H1 (cell line): ENCODE measurements around the gene MR1. TPM values are rescaled to one million over a fixed set of nuclear protein-coding genes. Genes with fewer than 3 reads are reported as not detected.

Experiments
- CTCF ChIA-PET: fragments of 300-600 bp; sonication (Branson Sonifier 250); formaldehyde crosslinking; loops from one replicate; lab custom pipeline; 2021; ENCODE audit not compliant: partially characterized antibody; lab: Charles Lee
- POLR2A ChIA-PET: fragments of 300-600 bp; sonication (Branson Sonifier 250); formaldehyde crosslinking; loops from one replicate; lab custom pipeline; 2021; ENCODE audit warnings: inconsistent platforms; ENCODE audit not compliant: partially characterized antibody; lab: Charles Lee
- DNase-seq, 2 experiments: peaks; one replicate each; pipeline versions ENCODE4 v3.0.0 to v3.0.0-alpha.2; 2010 to 2022; ENCODE audit warnings: low spot score in 2 of 2, low read depth in 1 of 2, mixed read lengths in 1 of 2
- FAIRE-seq: peaks from 2 replicates; lab custom pipeline; 2011; peaks lifted over from hg19 to GRCh38; lab: Jason Lieb, UNC
- H2AFZ ChIP-seq: 2 replicates; pipeline ENCODE4 v1.8.1; 2012; ENCODE audit warnings: low read length, inconsistent platforms
- H2AK5ac ChIP-seq: 2 replicates; pipeline ENCODE4 v1.6.1; 2013; ENCODE audit warnings: low read depth, low read length
- H2BK120ac ChIP-seq: replicated peaks from 2 replicates; pipeline ENCODE3; 2013; ENCODE audit warnings: low read depth, low read length, inconsistent platforms
- H2BK12ac ChIP-seq: 2 replicates; pipeline ENCODE4 v1.6.1; 2013; ENCODE audit warnings: low read depth, low read length
- H2BK15ac ChIP-seq: 2 replicates; pipeline ENCODE4 v1.6.1; 2013; ENCODE audit warnings: low read length
- H2BK20ac ChIP-seq: 2 replicates; pipeline ENCODE4 v1.6.1; 2013; ENCODE audit warnings: low read length
- H2BK5ac ChIP-seq: 2 replicates; pipeline ENCODE4 v1.6.1; 2013; ENCODE audit warnings: low read depth, low read length
- H3K14ac ChIP-seq: 2 replicates; pipeline ENCODE4 v1.6.1; 2013; ENCODE audit warnings: inconsistent platforms; ENCODE audit not compliant: insufficient read length
- H3K18ac ChIP-seq: 2 replicates; pipeline ENCODE4 v1.6.1; 2013; ENCODE audit warnings: low read length; ENCODE audit errors: extremely low read depth
- H3K23ac ChIP-seq: 2 replicates; pipeline ENCODE4 v1.6.1; 2013; ENCODE audit warnings: inconsistent platforms; ENCODE audit not compliant: insufficient read length
- H3K23me2 ChIP-seq: 2 replicates; pipeline ENCODE4 v1.6.1; 2013; ENCODE audit warnings: low read depth, low read length
- H3K27ac ChIP-seq: 2 replicates; pipeline ENCODE4 v1.6.1; 2011; ENCODE audit warnings: low read depth, low read length, inconsistent platforms
- H3K27me3 ChIP-seq, 4 experiments: replicated peaks in 1 of 4; 1 replicate in 1 of 4; 2 replicates in 3 of 4; pipeline versions ENCODE4 v1.6.1 to v1.8.1; 2011 to 2013; ENCODE audit warnings: low read length in 3 of 4, mild to moderate bottlenecking in 3 of 4, inconsistent platforms in 2 of 4, mixed read lengths in 2 of 4, moderate library complexity in 1 of 4; ENCODE audit not compliant: control insufficient read depth in 3 of 4, insufficient read depth in 3 of 4; ENCODE audit errors: extremely low read depth in 1 of 4
- H3K36me3 ChIP-seq, 4 experiments: 2 replicates each; pipeline versions ENCODE4 v1.6.1 to v1.8.1; 2011 to 2013; ENCODE audit warnings: mild to moderate bottlenecking in 4 of 4, low read length in 3 of 4, moderate library complexity in 2 of 4, control low read depth in 1 of 4, inconsistent platforms in 1 of 4; ENCODE audit not compliant: insufficient read depth in 4 of 4, control insufficient read depth in 2 of 4
- H3K4ac ChIP-seq: replicated peaks from 2 replicates; pipeline ENCODE3; 2013; ENCODE audit warnings: low read length, low read depth, mixed read lengths, inconsistent platforms; ENCODE audit not compliant: insufficient read length
- H3K4me1 ChIP-seq, 4 experiments: replicated peaks in 1 of 4; 1 replicate in 1 of 4; 2 replicates in 3 of 4; pipeline versions ENCODE4 v1.6.1 to v1.8.1; 2011 to 2013; ENCODE audit warnings: low read length in 3 of 4, inconsistent platforms in 2 of 4, mixed read lengths in 1 of 4; ENCODE audit not compliant: insufficient read depth in 4 of 4, control insufficient read depth in 3 of 4
- H3K4me2 ChIP-seq, 2 experiments: 2 replicates each; pipeline versions ENCODE4 v1.6.1 to v1.8.1; 2011 to 2013; ENCODE audit warnings: low read depth in 2 of 2, low read length in 2 of 2, control low read depth in 1 of 2, inconsistent platforms in 1 of 2, mild to moderate bottlenecking in 1 of 2; ENCODE audit not compliant: insufficient read depth in 1 of 2
- H3K4me3 ChIP-seq, 4 experiments: fragments of 200-600, 300-600 bp in 1 of 4; sonication (generic), shearing (Covaris generic), sonication (Bioruptor Twin) in 1 of 4; 2 replicates each; pipeline versions ENCODE4 v1.5.1 to v1.8.1; 2011 to 2016; ENCODE audit warnings: low read length in 4 of 4, low read depth in 3 of 4, control low read depth in 2 of 4, inconsistent platforms in 2 of 4, mild to moderate bottlenecking in 2 of 4, mixed read lengths in 1 of 4, moderate library complexity in 1 of 4; ENCODE audit not compliant: insufficient read depth in 2 of 4; ENCODE audit errors: extremely low read depth in 1 of 4
- H3K56ac ChIP-seq: replicated peaks from 2 replicates; pipeline ENCODE3; 2013; ENCODE audit warnings: low read depth, mild to moderate bottlenecking, mixed read lengths, low read length, inconsistent platforms; ENCODE audit not compliant: insufficient read length
- H3K79me1 ChIP-seq: 2 replicates; pipeline ENCODE4 v1.6.1; 2013; ENCODE audit warnings: low read depth, low read length, control low read depth
- H3K79me2 ChIP-seq, 2 experiments: 2 replicates each; pipeline versions ENCODE4 v1.6.1 to v1.8.1; 2012 to 2013; ENCODE audit warnings: low read length in 2 of 2, mild to moderate bottlenecking in 2 of 2, inconsistent platforms in 1 of 2; ENCODE audit not compliant: insufficient read depth in 2 of 2, control insufficient read depth in 1 of 2
- H3K9ac ChIP-seq, 4 experiments: replicated peaks in 1 of 4; 1 replicate in 1 of 4; 2 replicates in 3 of 4; pipeline versions ENCODE4 v1.6.1 to v1.8.1; 2011 to 2013; ENCODE audit warnings: low read depth in 3 of 4, low read length in 3 of 4, control low read depth in 2 of 4, mild to moderate bottlenecking in 2 of 4, moderate library complexity in 2 of 4, inconsistent platforms in 1 of 4; ENCODE audit errors: extremely low read depth in 1 of 4
- H3K9me3 ChIP-seq, 2 experiments: 2 replicates each; pipeline versions ENCODE4 v1.6.1 to v1.8.1; 2012 to 2013; ENCODE audit warnings: mild to moderate bottlenecking in 2 of 2, moderate library complexity in 2 of 2, control low read depth in 1 of 2, inconsistent platforms in 1 of 2, low read depth in 1 of 2, low read length in 1 of 2, mixed read lengths in 1 of 2; ENCODE audit not compliant: insufficient read depth in 2 of 2
- H4K20me1 ChIP-seq, 2 experiments: replicated peaks in 1 of 2; 2 replicates each; pipeline versions ENCODE3 to v1.8.1; 2011 to 2013; ENCODE audit warnings: inconsistent platforms in 2 of 2, low read length in 2 of 2, mild to moderate bottlenecking in 1 of 2; ENCODE audit not compliant: insufficient read depth in 2 of 2, control insufficient read depth in 1 of 2
- H4K5ac ChIP-seq: 2 replicates; pipeline ENCODE4 v1.6.1; 2013; ENCODE audit warnings: low read length, low read depth, mixed read lengths, inconsistent platforms; ENCODE audit not compliant: insufficient read length
- H4K8ac ChIP-seq: 2 replicates; pipeline ENCODE4 v1.8.0; 2013; ENCODE audit warnings: mild to moderate bottlenecking, moderate library complexity, low read length, inconsistent platforms; ENCODE audit not compliant: insufficient read depth; ENCODE audit errors: extremely low read depth
- H4K91ac ChIP-seq: replicated peaks from 2 replicates; pipeline ENCODE3; 2013; ENCODE audit warnings: low read length, mixed read lengths, inconsistent platforms; ENCODE audit not compliant: insufficient read length
- FOSL1 ChIP-seq: IDR thresholded peaks from 2 replicates; pipeline ENCODE4 v1.6.1; 2011; ENCODE audit warnings: mild to moderate bottlenecking, low read depth, low read length, moderate library complexity; ENCODE audit not compliant: insufficient read depth
- GTF2F1 ChIP-seq: IDR thresholded peaks from 2 replicates; pipeline ENCODE4 v1.6.1; 2012; ENCODE audit warnings: low read depth, low read length, improper control_type of control experiment, borderline replicate concordance
- KDM5A ChIP-seq: fragments of 200-600 bp; IDR thresholded peaks from 2 replicates; pipeline ENCODE4 v1.7.1; 2012; ENCODE audit warnings: mild to moderate bottlenecking, low read length, inconsistent platforms, mixed read lengths
- MAFK ChIP-seq: IDR thresholded peaks from 2 replicates; pipeline ENCODE4 v1.6.1; 2012; ENCODE audit warnings: low read depth, mild to moderate bottlenecking, improper control_type of control experiment, low read length
- NRF1 ChIP-seq: IDR thresholded peaks from 2 replicates; pipeline ENCODE4 v1.6.1; 2011; ENCODE audit warnings: mild to moderate bottlenecking, low read depth, low read length, improper control_type of control experiment
- RNF2 ChIP-seq: fragments of 200-900, 300-1000 bp; sonication (generic); IDR thresholded peaks from 2 replicates; pipeline ENCODE4 v1.7.1; 2016; ENCODE audit warnings: borderline replicate concordance, low read depth, mild to moderate bottlenecking, antibody characterized with exemption, low read length; ENCODE audit not compliant: poor library complexity, severe bottlenecking; ENCODE audit errors: missing control alignments
- SP1 ChIP-seq: IDR thresholded peaks from 2 replicates; pipeline ENCODE4 v1.6.1; 2011; ENCODE audit warnings: low read depth, low read length
- SP2 ChIP-seq: IDR thresholded peaks from 2 replicates; pipeline ENCODE4 v1.6.1; 2012; ENCODE audit warnings: mild to moderate bottlenecking, low read length, inconsistent platforms
- WGBS, 2 experiments: shearing (Covaris generic) in 1 of 2; methylation state at CpG; one replicate each; pipeline versions ENCODE4 v1.1.6 to v1.1.7; 2013 to 2015; ENCODE audit warnings: low lambda C conversion rate in 2 of 2, mixed read lengths in 2 of 2, inconsistent platforms in 1 of 2, low coverage in 1 of 2, missing lambda C conversion rate in 1 of 2; ENCODE audit not compliant: insufficient replicate concordance in 2 of 2, insufficient coverage in 1 of 2, insufficient read length in 1 of 2; ENCODE audit errors: extremely low coverage in 1 of 2, missing lambda C conversion rate in 1 of 2; 5-methylcytosine and 5-hydroxymethylcytosine counted together
- polyA plus RNA-seq, 7 experiments: library from polyadenylated mRNA; depleted of rRNA in 3 of 7; stranded (reverse) in 5 of 7; unstranded in 2 of 7; fragments of >200 nt in 5 of 7; fragments of 200-250 nt in 2 of 7; gene quantifications; 1 replicate in 5 of 7; 2 replicates in 1 of 7; 4 replicates in 1 of 7; pipeline versions ENCODE4 v1.2.1 to v1.2.3, GENCODE V29; 2011 to 2013; ENCODE audit warnings: missing spikeins in 2 of 7, mixed read lengths in 2 of 7
- total RNA-seq: library from RNA; stranded (reverse); fragmentation: NEBNext Ultra II Directional; extraction: Animal tissue kit (Norgen Biotek cat#: 25700); gene quantifications from 2 replicates; pipeline ENCODE4 v1.2.1, GENCODE V29; 2021

The MR1 gene
- total and polyA plus RNA-seq, 2 of the 8 experiments (the other 6 are each of a cell fraction or from before 2014, with no cell fraction given): 0.09 TPM; not detected in 1

DNA sequence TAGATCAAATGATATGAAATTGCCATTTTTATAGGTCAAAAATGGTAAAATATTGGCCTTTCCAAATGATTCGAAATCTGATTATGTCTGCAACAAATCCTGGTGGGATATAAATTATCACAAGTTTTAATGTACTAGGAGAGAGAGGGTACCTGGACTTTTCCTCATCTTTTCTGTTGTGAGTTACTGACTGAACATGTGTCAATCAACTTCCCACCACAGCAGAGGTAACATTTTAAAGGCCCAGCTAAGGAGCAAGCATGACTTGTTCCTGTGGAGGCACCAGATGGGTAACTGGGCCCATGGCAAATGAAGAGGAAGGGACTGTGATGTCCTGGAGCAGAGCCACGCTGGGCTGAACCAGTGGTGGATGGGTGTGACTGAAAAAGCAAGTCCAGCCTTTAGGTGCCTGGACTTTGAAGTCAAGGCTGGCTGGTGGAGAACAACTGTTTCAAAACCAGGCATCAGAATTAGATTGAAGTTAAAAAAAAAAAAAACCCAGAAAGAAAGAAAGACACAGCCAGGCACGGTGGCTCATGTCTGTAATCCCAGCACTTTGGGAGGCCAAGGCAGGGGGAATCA, 6.6 kb downstream of the MR1 start:
- peaks cover 0 to 4% (median 2%) of the 10 kb centered on the region in 4 experiments; a peak in 3 of 7 replicates for H3K4me1 ChIP-seq
- no peak overlapping the region for H3K56ac ChIP-seq
- 0 out of 4 replicates have a peak, but pooled peaks cover 0 to 3% of the 10 kb centered on the region in 2 experiments for H3K9me3 ChIP-seq
- H3K36me3 ChIP-seq: no peaks in the 10 kb centered on the region
- H3K27me3 ChIP-seq: no peaks in the 10 kb centered on the region
- no peak for DNase-seq
- H4K91ac ChIP-seq: no peak overlapping the region
- no peak for FAIRE-seq
- POLR2A ChIA-PET: interaction anchor here (1.3 to 3.3 kb wide), 2 partner anchors 18 to 50 kb away, joined by 5 to 16 read pairs; partner anchors contain the start of gene STX6
- no peak overlapping the region for H2BK120ac ChIP-seq
- H3K4ac ChIP-seq: no peak overlapping the region
- H3K14ac ChIP-seq: no peak overlapping the region
- TF ChIP-seq NRF1: no peak
- TF ChIP-seq GTF2F1: no peak
- TF ChIP-seq SP2: no peak
- TF ChIP-seq FOSL1: no peak
- TF ChIP-seq KDM5A: no peak
- TF ChIP-seq MAFK: no peak
- TF ChIP-seq SP1: no peak
- no peak for TF ChIP-seq RNF2
- no peak overlapping the region for H3K27ac ChIP-seq
- H4K20me1 ChIP-seq: no peaks in the 10 kb centered on the region
- no peak overlapping the region for H2AK5ac ChIP-seq
- H3K79me2 ChIP-seq: no peaks in the 10 kb centered on the region
- no peaks in the 10 kb centered on the region for H3K79me1 ChIP-seq
- CTCF ChIA-PET: interaction anchor here (0.9 to 12.7 kb wide), 7 partner anchors 18 to 121 kb away, joined by 3 to 142 read pairs (median 3); partner anchors contain the start of gene STX6
- no peak overlapping the region for H2BK15ac ChIP-seq
- H3K23ac ChIP-seq: no peak overlapping the region
- 85% methylated on average over 3 of the region's 3 CpGs; no CpG with 5 or more reads in 1 of the 2 experiments for WGBS, 2 experiments
- no peak overlapping the region for H3K18ac ChIP-seq
- no peak overlapping the region for H3K4me2 ChIP-seq
- H2BK5ac ChIP-seq: no peak overlapping the region
- H4K8ac ChIP-seq: no peak overlapping the region
- H3K4me3 ChIP-seq: no peak overlapping the region
- no peak overlapping the region for H3K9ac ChIP-seq
- H3K23me2 ChIP-seq: no peaks in the 10 kb centered on the region
- no peak overlapping the region for H2BK20ac ChIP-seq
- H2BK12ac ChIP-seq: peak overlapping the region; percentile 63; the same call in 1 of the 2 replicates
- H2AFZ ChIP-seq: no peak overlapping the region
- no peak overlapping the region for H4K5ac ChIP-seq
